Caco-2 (cell line): ENCODE results near the gene PIK3C3. TPM values are rescaled to one million over a fixed set of nuclear protein-coding genes. Genes with fewer than 3 reads are reported as not detected.

Source experiments
- BruUV-seq: library from RNA; stranded (reverse); fragments of 400-500 nt; replicated peaks from 2 replicates; lab custom pipeline; 2021; lab: Mats Ljungman, UMichigan
- CTCF ChIA-PET: fragments of 300-600 bp; sonication (Branson Sonifier 250); formaldehyde crosslinking; loops from one replicate; lab custom pipeline; 2022; ENCODE audit warnings: antibody characterized with exemption; lab: Charles Lee
- POLR2A ChIA-PET: fragments of 300-600 bp; sonication (Branson Sonifier 250); formaldehyde crosslinking; loops from one replicate; lab custom pipeline; 2022; ENCODE audit warnings: antibody characterized with exemption; lab: Charles Lee
- DNase-seq, 2 experiments: peaks; one replicate each; pipeline versions ENCODE4 v3.0.0 to v3.0.0-alpha.2; 2020 to 2022
- H3K27me3 ChIP-seq: replicated peaks from 2 replicates; pipeline ENCODE4 v1.6.0; 2011; ENCODE audit warnings: low read length; ENCODE audit not compliant: control insufficient read depth, insufficient read depth
- H3K36me3 ChIP-seq: 2 replicates; pipeline ENCODE4 v1.5.1; 2011; ENCODE audit warnings: low read length; ENCODE audit not compliant: control insufficient read depth, insufficient read depth
- H3K4me1 ChIP-seq: fragments of 250-450 bp; sonication (Bioruptor Pico); 2 replicates; pipeline ENCODE4 v1.5.1; 2020; ENCODE audit warnings: mild to moderate bottlenecking
- H3K4me3 ChIP-seq: 2 replicates; pipeline ENCODE4 v1.5.1; 2011; ENCODE audit warnings: low read depth, mild to moderate bottlenecking, control low read depth, low read length
- H3K9me3 ChIP-seq: fragments of 250-450 bp; sonication (Bioruptor Pico); 2 replicates; pipeline ENCODE4 v1.5.1; 2020; ENCODE audit warnings: mild to moderate bottlenecking, moderate library complexity
- H3K27ac Mint-ChIP-seq: one replicate; pipeline ENCODE4 v1.8.0; 2022; ENCODE audit warnings: mixed read lengths; ENCODE audit not compliant: unreplicated experiment
- H3K27me3 Mint-ChIP-seq: one replicate; pipeline ENCODE4 v1.8.0; 2022; ENCODE audit warnings: mixed read lengths; ENCODE audit not compliant: insufficient read depth, unreplicated experiment
- H3K36me3 Mint-ChIP-seq: one replicate; pipeline ENCODE4 v1.8.0; 2022; ENCODE audit warnings: mild to moderate bottlenecking, mixed read lengths; ENCODE audit not compliant: insufficient read depth, unreplicated experiment
- H3K4me1 Mint-ChIP-seq: one replicate; pipeline ENCODE4 v1.8.0; 2022; ENCODE audit warnings: low read depth, mixed read lengths; ENCODE audit not compliant: unreplicated experiment
- H3K4me3 Mint-ChIP-seq: one replicate; pipeline ENCODE4 v1.8.0; 2022; ENCODE audit warnings: mild to moderate bottlenecking, moderate library complexity, mixed read lengths; ENCODE audit not compliant: unreplicated experiment
- H3K9me3 Mint-ChIP-seq: one replicate; pipeline ENCODE4 v1.8.0; 2022; ENCODE audit warnings: mixed read lengths; ENCODE audit not compliant: unreplicated experiment
- CTCF ChIP-seq, 2 experiments: fragments of 200-600 bp in 1 of 2; IDR thresholded peaks; 1 replicate in 1 of 2; 2 replicates in 1 of 2; pipeline versions ENCODE4 v1.5.1 to v1.8.0; 2011 to 2022; ENCODE audit warnings: antibody characterized with exemption in 1 of 2, control low read depth in 1 of 2, inconsistent platforms in 1 of 2, low read depth in 1 of 2, low read length in 1 of 2, mild to moderate bottlenecking in 1 of 2, moderate library complexity in 1 of 2; ENCODE audit not compliant: insufficient read depth in 1 of 2, severe bottlenecking in 1 of 2, unreplicated experiment in 1 of 2
- intact Hi-C: fragments of 100-400 bp; cut with micrococcal nuclease; formaldehyde crosslinking; loops from one replicate; pipeline ENCODE4 v1.10.0; 2022; ENCODE audit not compliant: unreplicated experiment
- total RNA-seq: library from RNA; stranded (reverse); gene quantifications from 2 replicates; pipeline ENCODE4 v1.2.3, GENCODE V29; 2022

PIK3C3 gene
- total RNA-seq, 1 experiment from 2014 or later: 19.7 TPM

GRCh38 chr18:41969881-41970280 is 14.8 kb downstream of the PIK3C3 start:
- no peaks in the 10 kb centered on the region for H3K27me3 Mint-ChIP-seq
- H3K9me3 Mint-ChIP-seq: no peaks in the 10 kb centered on the region
- no peak for TF ChIP-seq CTCF (IDR thresholded peaks at IDR 0.05; ENCODE audit: insufficient read depth in 1 of 2, low read depth in 1 of 2, low read length in 1 of 2, severe bottlenecking in 1 of 2, unreplicated experiment in 1 of 2)
- no peaks in the 10 kb centered on the region for H3K4me1 Mint-ChIP-seq
- CTCF ChIA-PET: no interaction called here
- no peak overlapping the region for H3K4me3 ChIP-seq
- no peak overlapping the region for H3K27ac Mint-ChIP-seq
- no peaks in the 10 kb centered on the region for H3K4me1 ChIP-seq
- no peaks in the 10 kb centered on the region for H3K9me3 ChIP-seq
- no peak overlapping the region for H3K4me3 Mint-ChIP-seq
- no peaks in the 10 kb centered on the region for H3K36me3 ChIP-seq
- intact Hi-C loops: no loop called here
- DNase-seq: no peak
- BruUV-seq: no TSS peak
- H3K27me3 ChIP-seq: no peaks in the 10 kb centered on the region
- no peaks in the 10 kb centered on the region for H3K36me3 Mint-ChIP-seq
- POLR2A ChIA-PET: no interaction called here

- Histone ChIP-seq H3K4me1 (no peaks in the 10 kb centered on the region), H3K4me3 (no peak overlapping the region), H3K36me3 (no peaks in the 10 kb centered on the region), H3K9me3 (no peaks in the 10 kb centered on the region), H3K27me3 (no peaks in the 10 kb centered on the region)
- no TSS peak for BruUV-seq
- Mint-ChIP-seq H3K36me3 (no peaks in the 10 kb centered on the region), H3K27me3 (no peaks in the 10 kb centered on the region), H3K4me3 (no peak overlapping the region), H3K9me3 (no peaks in the 10 kb centered on the region), H3K4me1 (no peaks in the 10 kb centered on the region), H3K27ac (no peak overlapping the region)
- intact Hi-C loops: no loop called here
- POLR2A ChIA-PET: no interaction called here
- no peak for DNase-seq
- TF ChIP-seq CTCF (IDR thresholded peaks at IDR 0.05; ENCODE audit: insufficient read depth in 1 of 2, low read depth in 1 of 2, low read length in 1 of 2, severe bottlenecking in 1 of 2, unreplicated experiment in 1 of 2): no peak
- CTCF ChIA-PET: no interaction called here
Measured at GRCh38 chr18:41972067-41972925, 17.3 kb downstream of the PIK3C3 start.

GRCh38 chr18:41973983-41974382 is 18.9 kb downstream of the PIK3C3 start:
- no peak for TF ChIP-seq CTCF (IDR thresholded peaks at IDR 0.05; ENCODE audit: insufficient read depth in 1 of 2, low read depth in 1 of 2, low read length in 1 of 2, severe bottlenecking in 1 of 2, unreplicated experiment in 1 of 2)
- CTCF ChIA-PET: no interaction called here
- Mint-ChIP-seq H3K27me3 (no peaks in the 10 kb centered on the region), H3K4me3 (no peak overlapping the region), H3K4me1 (no peaks in the 10 kb centered on the region), H3K9me3 (no peaks in the 10 kb centered on the region), H3K27ac (no peak overlapping the region), H3K36me3 (no peaks in the 10 kb centered on the region)
- BruUV-seq: no TSS peak
- Histone ChIP-seq H3K4me1 (no peaks in the 10 kb centered on the region), H3K4me3 (no peak overlapping the region), H3K27me3 (no peaks in the 10 kb centered on the region), H3K36me3 (no peaks in the 10 kb centered on the region), H3K9me3 (no peaks in the 10 kb centered on the region)
- DNase-seq: no peak
- POLR2A ChIA-PET: no interaction called here
- intact Hi-C loops: no loop called here
